ENCODE results near the gene LINGO1. TPM values are rescaled to one million over a fixed set of nuclear protein-coding genes. Genes with fewer than 3 reads are reported as not detected.

LINGO1 gene, protein sequence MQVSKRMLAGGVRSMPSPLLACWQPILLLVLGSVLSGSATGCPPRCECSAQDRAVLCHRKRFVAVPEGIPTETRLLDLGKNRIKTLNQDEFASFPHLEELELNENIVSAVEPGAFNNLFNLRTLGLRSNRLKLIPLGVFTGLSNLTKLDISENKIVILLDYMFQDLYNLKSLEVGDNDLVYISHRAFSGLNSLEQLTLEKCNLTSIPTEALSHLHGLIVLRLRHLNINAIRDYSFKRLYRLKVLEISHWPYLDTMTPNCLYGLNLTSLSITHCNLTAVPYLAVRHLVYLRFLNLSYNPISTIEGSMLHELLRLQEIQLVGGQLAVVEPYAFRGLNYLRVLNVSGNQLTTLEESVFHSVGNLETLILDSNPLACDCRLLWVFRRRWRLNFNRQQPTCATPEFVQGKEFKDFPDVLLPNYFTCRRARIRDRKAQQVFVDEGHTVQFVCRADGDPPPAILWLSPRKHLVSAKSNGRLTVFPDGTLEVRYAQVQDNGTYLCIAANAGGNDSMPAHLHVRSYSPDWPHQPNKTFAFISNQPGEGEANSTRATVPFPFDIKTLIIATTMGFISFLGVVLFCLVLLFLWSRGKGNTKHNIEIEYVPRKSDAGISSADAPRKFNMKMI
- polyA plus RNA-seq (2013, experiment 1 of 2): 5.0 TPM
- polyA plus RNA-seq (2013, experiment 2 of 2): 4.7 TPM

DNA sequence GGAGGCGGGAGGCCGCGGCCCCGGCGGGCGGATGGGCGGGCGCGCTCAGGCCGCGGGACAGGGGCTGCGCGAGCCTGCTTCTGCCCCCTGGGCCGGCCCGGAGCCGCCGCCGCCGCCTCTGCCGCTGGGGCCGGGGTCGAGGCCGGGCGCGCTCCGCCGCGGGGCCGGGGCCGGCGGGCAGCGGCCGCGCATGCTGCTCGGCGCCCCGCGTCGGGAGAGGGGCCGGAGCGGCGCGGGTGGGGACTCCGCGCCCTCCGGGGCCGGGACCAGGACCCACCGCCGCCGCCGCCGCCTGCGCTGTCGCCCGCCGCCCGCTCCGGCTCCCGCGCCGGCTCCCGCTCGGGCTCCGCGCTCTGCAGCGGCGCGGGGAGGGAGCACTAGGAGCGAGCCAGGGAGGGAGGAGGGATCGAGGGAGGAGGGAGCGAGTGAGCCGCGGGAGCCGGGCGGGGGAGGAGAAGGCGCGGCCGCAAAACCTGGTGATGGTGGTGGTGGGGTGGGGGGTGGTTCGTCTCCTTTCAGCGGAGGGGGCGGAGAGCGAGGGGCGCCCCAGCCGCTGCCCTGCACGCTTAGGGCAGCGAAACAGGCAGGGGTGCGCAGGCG, at the start of gene LINGO1:
TSS of gene LINGO1 (minus strand) at position 379 of the 600 bp plus-strand sequence. CDS start 597 bp downstream, outside the sequence.
- peak within 1 kb of the TSS; percentile 70 for H3K9ac ChIP-seq (ENCODE audit: low read length)
- H2BK120ac ChIP-seq (ENCODE audit: low read depth, low read length): no peak within 1 kb of the TSS
- H3K79me1 ChIP-seq (ENCODE audit: low read length): no peaks in the 10 kb centered on the region
- no peak within 1 kb of the TSS for H2AK5ac ChIP-seq (ENCODE audit: low read length)
- H2BK15ac ChIP-seq (replicated peaks; ENCODE audit: low read depth): no peak within 1 kb of the TSS
- no CpG with 5 or more reads among the region's 88 CpGs for WGBS (ENCODE audit: extremely low coverage, insufficient coverage, low lambda C conversion rate)
- H3K27me3 ChIP-seq (ENCODE audit: insufficient read depth, low read length, poor library complexity): peaks cover 6% of the 10 kb centered on the region
- H3K4me2 ChIP-seq (ENCODE audit: low read length): peak within 1 kb of the TSS; percentile 98
- peak; percentile 69 for DNase-seq
- H3K4me1 ChIP-seq (ENCODE audit: control insufficient read depth, low read depth, low read length): peaks cover 8% of the 10 kb centered on the region
- H2BK5ac ChIP-seq (ENCODE audit: low read length): no peak within 1 kb of the TSS
- peak within 1 kb of the TSS; percentile 43 for H3K18ac ChIP-seq (ENCODE audit: low read length)
- no peak within 1 kb of the TSS for H4K8ac ChIP-seq (ENCODE audit: low read depth, low read length)
- H3K36me3 ChIP-seq (ENCODE audit: control insufficient read depth, insufficient read depth, low read length): no peaks in the 10 kb centered on the region
- no peaks in the 10 kb centered on the region for H3K79me2 ChIP-seq (ENCODE audit: control insufficient read depth, insufficient read depth, low read length)
- H3K4me3 ChIP-seq (ENCODE audit: low read length): peak within 1 kb of the TSS; percentile 41
- peak within 1 kb of the TSS; percentile 86 for H3K56ac ChIP-seq (ENCODE audit: low read length)
- H3K4ac ChIP-seq (ENCODE audit: low read depth, low read length): no peak within 1 kb of the TSS
- H4K5ac ChIP-seq (ENCODE audit: low read length): no peak within 1 kb of the TSS
- no peak within 1 kb of the TSS for H3K27ac ChIP-seq (ENCODE audit: low read depth, low read length)
- no peak within 1 kb of the TSS for H3K23ac ChIP-seq (ENCODE audit: low read length)

DNA sequence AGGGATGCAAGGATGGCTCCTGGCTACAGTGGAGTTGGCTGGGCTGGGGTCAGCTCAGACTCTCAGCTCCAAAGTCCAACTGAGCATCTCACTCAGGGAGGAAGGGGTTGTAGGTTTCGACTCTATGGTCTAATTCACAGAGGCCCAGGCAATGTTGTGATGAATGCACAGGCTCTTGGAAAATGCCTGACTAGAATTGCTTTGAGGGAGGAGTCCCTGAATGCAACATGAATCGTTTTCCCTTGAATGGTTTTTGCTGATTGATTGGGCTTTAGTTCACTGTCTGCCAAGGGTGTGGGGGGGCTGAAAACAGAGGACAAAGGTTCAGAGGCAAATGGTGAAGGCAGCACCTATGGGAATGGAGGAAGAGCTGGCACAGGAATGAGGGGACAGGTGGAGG, 48.6 kb upstream of the LINGO1 start:
- no peak overlapping the region for H3K4ac ChIP-seq (ENCODE audit: low read depth, low read length)
- DNase-seq: no peak
- no peaks in the 10 kb centered on the region for H3K79me1 ChIP-seq (ENCODE audit: low read length)
- WGBS (ENCODE audit: extremely low coverage, insufficient coverage, low lambda C conversion rate): no CpG with 5 or more reads among the region's 2 CpGs
- no peak overlapping the region for H2BK15ac ChIP-seq (replicated peaks; ENCODE audit: low read depth)
- no peak overlapping the region for H3K4me2 ChIP-seq (ENCODE audit: low read length)
- H3K4me1 ChIP-seq (ENCODE audit: control insufficient read depth, low read depth, low read length): no peaks in the 10 kb centered on the region
- no peak overlapping the region for H4K8ac ChIP-seq (ENCODE audit: low read depth, low read length)
- H2AK5ac ChIP-seq (ENCODE audit: low read length): no peak overlapping the region
- no peak overlapping the region for H3K56ac ChIP-seq (ENCODE audit: low read length)
- H2BK120ac ChIP-seq (ENCODE audit: low read depth, low read length): no peak overlapping the region
- H3K27me3 ChIP-seq (ENCODE audit: insufficient read depth, low read length, poor library complexity): no peaks in the 10 kb centered on the region
- no peak overlapping the region for H3K9ac ChIP-seq (ENCODE audit: low read length)
- no peak overlapping the region for H3K18ac ChIP-seq (ENCODE audit: low read length)
- no peak overlapping the region for H3K27ac ChIP-seq (ENCODE audit: low read depth, low read length)
- H3K4me3 ChIP-seq (ENCODE audit: low read length): no peak overlapping the region
- no peak overlapping the region for H3K23ac ChIP-seq (ENCODE audit: low read length)
- no peak overlapping the region for H4K5ac ChIP-seq (ENCODE audit: low read length)
- no peaks in the 10 kb centered on the region for H3K79me2 ChIP-seq (ENCODE audit: control insufficient read depth, insufficient read depth, low read length)
- H3K36me3 ChIP-seq (ENCODE audit: control insufficient read depth, insufficient read depth, low read length): no peaks in the 10 kb centered on the region
- no peak overlapping the region for H2BK5ac ChIP-seq (ENCODE audit: low read length)

DNA sequence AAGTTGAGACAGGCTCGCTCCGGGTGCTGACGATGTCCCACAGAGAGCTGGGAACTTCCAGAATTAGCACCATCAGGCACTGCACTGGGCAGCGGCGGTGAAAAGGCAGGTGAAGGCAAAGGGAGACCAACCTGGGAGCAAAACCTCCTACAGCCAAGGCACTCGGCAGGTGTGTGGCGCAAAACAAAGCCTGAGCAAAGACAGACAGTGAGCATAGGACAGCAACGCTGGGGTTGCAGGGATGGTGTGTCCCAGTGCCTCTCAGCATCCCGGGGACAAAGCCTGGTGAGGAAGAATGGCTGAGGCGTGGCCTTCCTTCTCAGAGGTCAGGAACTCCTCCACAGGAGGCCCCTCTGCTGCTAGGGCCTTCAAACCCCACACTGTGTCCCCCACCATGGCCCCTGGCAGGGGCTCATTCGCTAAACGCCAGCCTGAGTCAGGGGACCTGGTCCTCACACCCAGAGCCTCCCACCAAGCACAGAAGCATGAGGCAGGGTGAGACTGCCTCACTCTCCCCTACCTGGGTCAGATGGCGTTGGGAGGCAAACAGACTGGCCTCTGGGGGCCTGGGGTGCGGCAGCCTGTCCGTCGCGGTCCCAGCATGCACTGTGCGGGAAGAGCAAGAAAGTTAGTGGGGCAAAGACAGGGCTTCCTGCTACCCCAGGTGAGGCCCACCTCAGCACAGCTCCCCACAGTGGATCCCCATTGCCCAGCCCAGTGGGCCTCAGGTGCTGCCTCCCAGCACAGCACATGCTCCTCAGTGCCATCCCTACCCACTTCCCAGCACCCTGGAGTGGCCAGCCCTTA, 44.1 kb upstream of the LINGO1 start:
- H3K27me3 ChIP-seq (ENCODE audit: insufficient read depth, low read length, poor library complexity): no peaks in the 10 kb centered on the region
- H3K18ac ChIP-seq (ENCODE audit: low read length): no peak overlapping the region
- no peak for DNase-seq
- no peaks in the 10 kb centered on the region for H3K4me1 ChIP-seq (ENCODE audit: control insufficient read depth, low read depth, low read length)
- H3K79me1 ChIP-seq (ENCODE audit: low read length): no peaks in the 10 kb centered on the region
- no peak overlapping the region for H3K4ac ChIP-seq (ENCODE audit: low read depth, low read length)
- no peak overlapping the region for H3K23ac ChIP-seq (ENCODE audit: low read length)
- no peak overlapping the region for H4K5ac ChIP-seq (ENCODE audit: low read length)
- no peak overlapping the region for H3K4me3 ChIP-seq (ENCODE audit: low read length)
- no CpG with 5 or more reads among the region's 18 CpGs for WGBS (ENCODE audit: extremely low coverage, insufficient coverage, low lambda C conversion rate)
- H2BK15ac ChIP-seq (replicated peaks; ENCODE audit: low read depth): no peak overlapping the region
- H2BK120ac ChIP-seq (ENCODE audit: low read depth, low read length): no peak overlapping the region
- H2AK5ac ChIP-seq (ENCODE audit: low read length): no peak overlapping the region
- no peak overlapping the region for H2BK5ac ChIP-seq (ENCODE audit: low read length)
- no peak overlapping the region for H3K9ac ChIP-seq (ENCODE audit: low read length)
- no peak overlapping the region for H3K56ac ChIP-seq (ENCODE audit: low read length)
- no peak overlapping the region for H3K27ac ChIP-seq (ENCODE audit: low read depth, low read length)
- H3K4me2 ChIP-seq (ENCODE audit: low read length): no peak overlapping the region
- no peaks in the 10 kb centered on the region for H3K36me3 ChIP-seq (ENCODE audit: control insufficient read depth, insufficient read depth, low read length)
- no peaks in the 10 kb centered on the region for H3K79me2 ChIP-seq (ENCODE audit: control insufficient read depth, insufficient read depth, low read length)
- H4K8ac ChIP-seq (ENCODE audit: low read depth, low read length): no peak overlapping the region

DNA sequence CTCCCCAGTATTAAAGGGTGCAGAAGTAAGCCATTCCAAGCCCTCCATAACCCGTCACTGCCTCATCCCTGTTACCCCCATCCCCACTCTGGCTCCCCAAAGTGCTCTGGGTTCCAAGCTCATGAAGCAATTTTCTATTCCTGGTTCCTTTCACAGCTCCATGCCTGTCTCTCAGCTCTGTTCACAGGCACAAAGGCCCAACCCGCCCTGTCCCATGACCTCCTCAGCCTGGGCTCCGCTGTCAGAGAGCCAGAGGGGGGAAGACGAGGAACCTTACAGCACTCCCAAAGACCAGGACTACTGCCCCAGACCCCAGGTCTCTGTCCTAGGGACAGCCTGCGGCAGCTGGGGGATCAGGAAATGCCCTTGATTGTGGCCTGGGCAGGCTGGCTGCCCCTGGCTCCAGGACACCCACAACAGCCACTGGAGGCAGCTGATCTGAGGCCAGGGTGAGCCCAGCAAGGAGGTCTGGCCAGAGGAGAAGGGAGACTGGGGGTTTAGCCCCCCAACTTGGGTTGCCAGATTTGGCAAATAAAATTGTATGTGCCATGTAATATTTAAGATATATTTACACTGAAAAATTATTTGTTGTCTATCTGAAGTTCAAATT, 43.2 kb upstream of the LINGO1 start:
- H2BK15ac ChIP-seq (replicated peaks; ENCODE audit: low read depth): no peak overlapping the region
- H3K4me1 ChIP-seq (ENCODE audit: control insufficient read depth, low read depth, low read length): no peaks in the 10 kb centered on the region
- no peak overlapping the region for H2BK5ac ChIP-seq (ENCODE audit: low read length)
- no peak overlapping the region for H3K23ac ChIP-seq (ENCODE audit: low read length)
- no peak overlapping the region for H3K18ac ChIP-seq (ENCODE audit: low read length)
- no peak overlapping the region for H2AK5ac ChIP-seq (ENCODE audit: low read length)
- H3K9ac ChIP-seq (ENCODE audit: low read length): no peak overlapping the region
- H3K27me3 ChIP-seq (ENCODE audit: insufficient read depth, low read length, poor library complexity): no peaks in the 10 kb centered on the region
- no peak overlapping the region for H3K4me3 ChIP-seq (ENCODE audit: low read length)
- no peak overlapping the region for H4K8ac ChIP-seq (ENCODE audit: low read depth, low read length)
- H3K36me3 ChIP-seq (ENCODE audit: control insufficient read depth, insufficient read depth, low read length): no peaks in the 10 kb centered on the region
- H2BK120ac ChIP-seq (ENCODE audit: low read depth, low read length): no peak overlapping the region
- DNase-seq: no peak
- H3K79me1 ChIP-seq (ENCODE audit: low read length): no peaks in the 10 kb centered on the region
- no peak overlapping the region for H3K27ac ChIP-seq (ENCODE audit: low read depth, low read length)
- no peaks in the 10 kb centered on the region for H3K79me2 ChIP-seq (ENCODE audit: control insufficient read depth, insufficient read depth, low read length)
- H3K4me2 ChIP-seq (ENCODE audit: low read length): no peak overlapping the region
- H3K56ac ChIP-seq (ENCODE audit: low read length): no peak overlapping the region
- no peak overlapping the region for H3K4ac ChIP-seq (ENCODE audit: low read depth, low read length)
- no CpG with 5 or more reads among the region's 5 CpGs for whole genome bisulfite sequencing (ENCODE audit: extremely low coverage, insufficient coverage, low lambda C conversion rate)
- H4K5ac ChIP-seq (ENCODE audit: low read length): no peak overlapping the region

DNA sequence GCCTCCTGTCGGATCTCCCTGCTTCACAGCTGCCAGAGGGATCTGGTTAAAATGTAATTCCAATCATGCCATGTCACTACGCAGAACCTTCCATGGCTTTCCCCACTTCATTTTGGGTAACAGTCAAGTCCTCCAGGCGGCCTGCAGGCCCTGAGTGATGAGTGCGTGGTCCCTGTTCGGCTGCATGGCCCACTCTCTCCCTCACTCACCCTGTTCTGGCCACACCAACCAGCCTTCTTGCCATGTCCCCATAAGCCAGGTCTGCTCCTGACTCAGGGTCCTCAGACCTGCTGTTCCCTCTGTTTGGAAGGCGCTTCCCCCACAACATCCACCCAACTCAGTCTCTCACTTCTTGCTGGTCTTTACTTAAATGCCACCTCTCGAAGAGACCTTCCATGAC, 41.6 kb upstream of the LINGO1 start:
- no peak overlapping the region for H3K27ac ChIP-seq (ENCODE audit: low read depth, low read length)
- H2BK5ac ChIP-seq (ENCODE audit: low read length): no peak overlapping the region
- no peaks in the 10 kb centered on the region for H3K36me3 ChIP-seq (ENCODE audit: control insufficient read depth, insufficient read depth, low read length)
- H2BK15ac ChIP-seq (replicated peaks; ENCODE audit: low read depth): no peak overlapping the region
- H3K4me3 ChIP-seq (ENCODE audit: low read length): no peak overlapping the region
- H4K5ac ChIP-seq (ENCODE audit: low read length): no peak overlapping the region
- H3K4me2 ChIP-seq (ENCODE audit: low read length): no peak overlapping the region
- no peak overlapping the region for H4K8ac ChIP-seq (ENCODE audit: low read depth, low read length)
- no peak overlapping the region for H3K56ac ChIP-seq (ENCODE audit: low read length)
- H3K27me3 ChIP-seq (ENCODE audit: insufficient read depth, low read length, poor library complexity): no peaks in the 10 kb centered on the region
- no peak for DNase-seq
- no peaks in the 10 kb centered on the region for H3K79me2 ChIP-seq (ENCODE audit: control insufficient read depth, insufficient read depth, low read length)
- H3K79me1 ChIP-seq (ENCODE audit: low read length): no peaks in the 10 kb centered on the region
- H3K23ac ChIP-seq (ENCODE audit: low read length): no peak overlapping the region
- no peak overlapping the region for H3K4ac ChIP-seq (ENCODE audit: low read depth, low read length)
- H3K18ac ChIP-seq (ENCODE audit: low read length): no peak overlapping the region
- no CpG with 5 or more reads among the region's 7 CpGs for WGBS (ENCODE audit: extremely low coverage, insufficient coverage, low lambda C conversion rate)
- no peak overlapping the region for H3K9ac ChIP-seq (ENCODE audit: low read length)
- H2BK120ac ChIP-seq (ENCODE audit: low read depth, low read length): no peak overlapping the region
- H3K4me1 ChIP-seq (ENCODE audit: control insufficient read depth, low read depth, low read length): no peaks in the 10 kb centered on the region
- no peak overlapping the region for H2AK5ac ChIP-seq (ENCODE audit: low read length)
